ENCODE measurements around the gene DEDD2.

GRCh38 chr19:42214810-42215485 is 2.5 kb downstream of the DEDD2 start:
- TF ChIP-seq POLR2A (IDR thresholded peaks at IDR 0.05) (no peak), CTCF (IDR thresholded peaks at IDR 0.05) (no peak)
